Hepatocyte (in vitro differentiated cells): ENCODE measurements around the gene FERMT1. TPM values are rescaled to one million over a fixed set of nuclear protein-coding genes. Genes with fewer than 3 reads are reported as not detected.

Experiments used
- DNase-seq: peaks from one replicate; pipeline ENCODE4 v3.0.0-alpha.2; 2016; ENCODE audit warnings: low spot score
- H2AFZ ChIP-seq: fragments of 200-600 bp; sonication (generic); 2 replicates; pipeline ENCODE4 v1.6.0; 2016; ENCODE audit warnings: antibody characterized with exemption, mild to moderate bottlenecking
- H3K27ac ChIP-seq: fragments of 200-600 bp; sonication (generic); 2 replicates; pipeline ENCODE4 v1.5.1; 2016; ENCODE audit warnings: mild to moderate bottlenecking
- H3K27me3 ChIP-seq: fragments of 200-600 bp; sonication (generic); 2 replicates; pipeline ENCODE4 v1.6.1; 2016
- H3K36me3 ChIP-seq: fragments of 200-600 bp; sonication (generic); replicated peaks from 2 replicates; pipeline ENCODE4 v1.5.1; 2016; ENCODE audit warnings: low read depth; ENCODE audit not compliant: insufficient read depth
- H3K4me1 ChIP-seq: fragments of 200-600 bp; sonication (generic); 2 replicates; pipeline ENCODE4 v1.5.1; 2016; ENCODE audit warnings: mild to moderate bottlenecking, moderate library complexity; ENCODE audit not compliant: insufficient read depth
- H3K4me2 ChIP-seq: fragments of 200-600 bp; sonication (generic); 2 replicates; pipeline ENCODE4 v1.6.0; 2016
- H3K4me3 ChIP-seq: fragments of 200-600 bp; sonication (generic); 2 replicates; pipeline ENCODE4 v1.5.1; 2016; ENCODE audit warnings: mild to moderate bottlenecking
- H3K79me2 ChIP-seq: fragments of 200-600 bp; sonication (generic); 2 replicates; pipeline ENCODE4 v1.6.0; 2017; ENCODE audit warnings: mild to moderate bottlenecking
- H3K9me2 ChIP-seq: fragments of 200-600 bp; sonication (generic); replicated peaks from 2 replicates; pipeline ENCODE4 v1.6.0; 2017; ENCODE audit warnings: mild to moderate bottlenecking; ENCODE audit not compliant: insufficient read depth
- H3K9me3 ChIP-seq: fragments of 200-600 bp; sonication (generic); 2 replicates; pipeline ENCODE4 v1.5.1; 2016; ENCODE audit warnings: low read depth, mild to moderate bottlenecking
- H4K20me1 ChIP-seq: fragments of 200-600 bp; sonication (generic); 2 replicates; pipeline ENCODE4 v1.6.0; 2016; ENCODE audit warnings: mild to moderate bottlenecking; ENCODE audit not compliant: insufficient read depth, poor library complexity, severe bottlenecking
- EZH2 ChIP-seq: fragments of 200-600 bp; sonication (generic); IDR thresholded peaks from 2 replicates; pipeline ENCODE4 v1.6.1; 2016; ENCODE audit warnings: antibody characterized with exemption, mild to moderate bottlenecking, borderline replicate concordance
- EZH2phosphoT487 ChIP-seq: fragments of 200-600 bp; sonication (generic); IDR thresholded peaks from one replicate; pipeline ENCODE4 v1.6.1; 2018; ENCODE audit warnings: antibody characterized with exemption, mild to moderate bottlenecking, low read depth, moderate library complexity; ENCODE audit not compliant: unreplicated experiment, severe bottlenecking
- WGBS: methylation state at CpG from one replicate; pipeline ENCODE4 v1.1.6; 2016; ENCODE audit warnings: low lambda C conversion rate; ENCODE audit errors: missing lambda C conversion rate; 5-methylcytosine and 5-hydroxymethylcytosine counted together
- polyA plus RNA-seq: library from polyadenylated mRNA; unstranded; fragments of >200 nt; fragmentation: Nextera tagmentation; extraction: Ambion mirVana; gene quantifications from 2 replicates; pipeline ENCODE4 v1.2.1, GENCODE V29; 2016
- total RNA-seq: library from RNA; depleted of rRNA; stranded (reverse); fragments of >200 nt; gene quantifications from 2 replicates; pipeline ENCODE4 v1.2.3, GENCODE V29; 2014
- TF ChIP-seq, protein P1 (sequence below): fragments of 200-600 bp; sonication (generic); IDR thresholded peaks from 2 replicates; pipeline ENCODE4 v1.5.1; 2016; ENCODE audit warnings: antibody characterized with exemption, mild to moderate bottlenecking; ENCODE audit not compliant: poor library complexity

The FERMT1 gene
- total and polyA plus RNA-seq, 2 experiments from 2014 or later: 3.4 to 13.9 TPM

DNA sequence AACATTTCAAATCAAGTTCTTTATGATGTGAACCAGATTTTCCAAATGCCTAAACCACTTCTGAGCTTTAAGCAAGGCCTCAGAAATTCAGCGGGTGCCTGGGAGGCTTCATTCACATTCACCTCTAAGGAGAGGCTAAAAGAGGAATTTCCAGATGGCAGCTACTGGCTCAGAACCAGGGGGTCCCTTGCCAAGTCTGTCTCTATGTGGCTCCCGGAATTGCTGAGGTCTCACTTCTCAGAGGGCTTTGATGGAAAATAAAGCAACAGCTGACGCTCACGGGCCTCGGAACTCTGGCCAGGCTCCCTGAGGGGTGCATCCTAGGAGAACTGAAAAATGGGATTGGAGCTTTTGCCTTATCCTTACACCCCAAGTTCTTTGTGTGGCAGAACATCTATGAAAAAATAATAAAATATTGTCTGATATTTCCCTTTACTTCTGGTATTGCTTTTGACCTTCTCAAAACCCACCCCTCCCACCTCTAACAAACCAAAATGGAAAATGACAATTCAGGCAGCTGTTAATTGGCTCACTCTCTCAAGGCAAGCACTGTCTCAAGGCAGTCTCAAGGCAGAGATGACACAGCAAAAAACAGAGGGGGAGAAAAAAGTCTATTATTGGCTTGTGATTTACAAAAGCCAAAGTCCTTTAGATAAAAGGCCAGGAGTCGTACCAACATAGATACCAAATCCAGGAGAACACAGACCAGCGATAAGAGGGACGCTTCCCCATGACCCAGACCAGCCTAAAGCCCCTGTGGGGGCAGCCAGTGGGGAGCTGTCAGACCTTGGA is 47.2 kb downstream of the FERMT1 start:
- Histone ChIP-seq H3K36me3 (no peaks in the 10 kb centered on the region), H3K9me3 (no peaks in the 10 kb centered on the region), H3K79me2 (no peaks in the 10 kb centered on the region), H3K4me3 (no peak overlapping the region), H3K9me2 (no peaks in the 10 kb centered on the region), H3K4me1 (peaks cover 4% of the 10 kb centered on the region), H4K20me1 (no peaks in the 10 kb centered on the region), H3K4me2 (no peak overlapping the region), H3K27me3 (no peaks in the 10 kb centered on the region), H2AFZ (no peak overlapping the region), H3K27ac (peak overlapping the region; percentile 70)
- TF ChIP-seq, protein P1, sequence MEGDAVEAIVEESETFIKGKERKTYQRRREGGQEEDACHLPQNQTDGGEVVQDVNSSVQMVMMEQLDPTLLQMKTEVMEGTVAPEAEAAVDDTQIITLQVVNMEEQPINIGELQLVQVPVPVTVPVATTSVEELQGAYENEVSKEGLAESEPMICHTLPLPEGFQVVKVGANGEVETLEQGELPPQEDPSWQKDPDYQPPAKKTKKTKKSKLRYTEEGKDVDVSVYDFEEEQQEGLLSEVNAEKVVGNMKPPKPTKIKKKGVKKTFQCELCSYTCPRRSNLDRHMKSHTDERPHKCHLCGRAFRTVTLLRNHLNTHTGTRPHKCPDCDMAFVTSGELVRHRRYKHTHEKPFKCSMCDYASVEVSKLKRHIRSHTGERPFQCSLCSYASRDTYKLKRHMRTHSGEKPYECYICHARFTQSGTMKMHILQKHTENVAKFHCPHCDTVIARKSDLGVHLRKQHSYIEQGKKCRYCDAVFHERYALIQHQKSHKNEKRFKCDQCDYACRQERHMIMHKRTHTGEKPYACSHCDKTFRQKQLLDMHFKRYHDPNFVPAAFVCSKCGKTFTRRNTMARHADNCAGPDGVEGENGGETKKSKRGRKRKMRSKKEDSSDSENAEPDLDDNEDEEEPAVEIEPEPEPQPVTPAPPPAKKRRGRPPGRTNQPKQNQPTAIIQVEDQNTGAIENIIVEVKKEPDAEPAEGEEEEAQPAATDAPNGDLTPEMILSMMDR: no peak
- TF ChIP-seq EZH2 (no peak), EZH2phosphoT487 (no peak)
- peak; percentile 39 for DNase-seq
- 63% methylated on average over 8 of the region's 8 CpGs for WGBS

DNA sequence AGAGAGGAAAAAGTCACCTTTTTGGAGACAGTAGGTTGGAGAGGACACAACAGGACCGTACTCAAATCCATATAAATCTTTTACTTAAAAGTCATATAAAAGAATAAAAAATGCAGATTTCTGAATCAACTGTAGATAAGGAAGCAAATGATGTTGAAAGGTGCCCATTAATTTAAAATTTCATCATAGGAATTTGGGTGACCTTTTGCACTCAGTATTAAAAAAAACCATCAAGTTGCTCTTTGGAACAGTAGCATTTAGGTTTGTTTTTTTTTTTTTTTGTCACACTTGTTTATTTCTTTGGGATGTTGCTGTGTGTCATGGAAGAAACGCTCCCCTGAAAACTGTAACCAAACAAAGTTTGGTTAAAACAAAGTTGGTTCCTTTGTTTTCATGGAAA is 48.0 kb downstream of the FERMT1 start:
- 69% methylated on average over 2 of the region's 2 CpGs for WGBS
- TF ChIP-seq EZH2 (no peak), EZH2phosphoT487 (no peak)
- TF ChIP-seq, protein P1: no peak

DNA sequence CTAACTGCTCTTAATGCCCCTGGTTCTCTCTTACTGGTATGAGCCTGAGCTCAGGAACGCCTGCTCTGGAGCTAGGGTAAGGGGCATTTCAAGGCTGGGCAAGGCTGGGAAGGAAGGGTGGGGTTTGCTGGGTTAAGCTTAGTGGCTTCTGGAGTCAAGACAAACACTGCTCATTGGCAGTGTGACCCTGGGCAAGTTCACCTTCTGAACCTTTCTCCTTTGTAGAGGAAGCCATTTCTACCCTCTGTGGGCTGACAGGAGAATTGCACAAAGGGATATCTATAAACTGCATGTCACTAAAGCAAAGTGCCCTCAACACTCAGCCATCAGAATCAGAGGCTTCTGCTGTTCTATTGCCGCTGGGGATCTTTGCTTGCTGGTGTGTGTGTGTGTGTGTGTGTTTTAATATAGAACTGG is 48.7 kb downstream of the FERMT1 start:
- no peaks in the 10 kb centered on the region for H4K20me1 ChIP-seq
- H3K27me3 ChIP-seq: no peaks in the 10 kb centered on the region
- peaks cover 4% of the 10 kb centered on the region for H3K4me1 ChIP-seq
- no peaks in the 10 kb centered on the region for H3K79me2 ChIP-seq
- H3K9me2 ChIP-seq: no peaks in the 10 kb centered on the region
- TF ChIP-seq, protein P1: peak; percentile 35
- no peak for TF ChIP-seq EZH2phosphoT487
- WGBS: 60% methylated on average over 2 of the region's 2 CpGs
- no peak overlapping the region for H3K4me2 ChIP-seq
- H3K4me3 ChIP-seq: no peak overlapping the region
- peak overlapping the region; percentile 24 for H3K27ac ChIP-seq
- no peak overlapping the region for H2AFZ ChIP-seq
- H3K9me3 ChIP-seq: no peaks in the 10 kb centered on the region
- DNase-seq: peak; percentile 49
- H3K36me3 ChIP-seq: no peaks in the 10 kb centered on the region

More for the DNA sequence above, 48.0 kb downstream of the FERMT1 start:
- no peaks in the 10 kb centered on the region for H3K9me3 ChIP-seq
- no peak overlapping the region for H3K4me2 ChIP-seq
- peaks cover 4% of the 10 kb centered on the region for H3K4me1 ChIP-seq
- no peak overlapping the region for H2AFZ ChIP-seq
- no peaks in the 10 kb centered on the region for H3K27me3 ChIP-seq
- H3K9me2 ChIP-seq: no peaks in the 10 kb centered on the region
- no peaks in the 10 kb centered on the region for H4K20me1 ChIP-seq
- H3K79me2 ChIP-seq: no peaks in the 10 kb centered on the region
- no peak overlapping the region for H3K4me3 ChIP-seq
- H3K27ac ChIP-seq: peak overlapping the region; percentile 70
- no peak for DNase-seq
- no peaks in the 10 kb centered on the region for H3K36me3 ChIP-seq
